HG03378 (cell line): ENCODE measurements around the gene ARSJ.
"Not testable (repeated sequence)": the region's sequence is repeated elsewhere in the genome, so short reads cannot be mapped to it uniquely, and the experiment has no call there.

Experiments used
- ATAC-seq: cut with Tn5 transposase; IDR thresholded peaks from one replicate; pipeline ENCODE4 v1.9.1; 2021; ENCODE audit warnings: mild to moderate bottlenecking, moderate library complexity; ENCODE audit not compliant: unreplicated experiment

Gene ARSJ

DNA sequence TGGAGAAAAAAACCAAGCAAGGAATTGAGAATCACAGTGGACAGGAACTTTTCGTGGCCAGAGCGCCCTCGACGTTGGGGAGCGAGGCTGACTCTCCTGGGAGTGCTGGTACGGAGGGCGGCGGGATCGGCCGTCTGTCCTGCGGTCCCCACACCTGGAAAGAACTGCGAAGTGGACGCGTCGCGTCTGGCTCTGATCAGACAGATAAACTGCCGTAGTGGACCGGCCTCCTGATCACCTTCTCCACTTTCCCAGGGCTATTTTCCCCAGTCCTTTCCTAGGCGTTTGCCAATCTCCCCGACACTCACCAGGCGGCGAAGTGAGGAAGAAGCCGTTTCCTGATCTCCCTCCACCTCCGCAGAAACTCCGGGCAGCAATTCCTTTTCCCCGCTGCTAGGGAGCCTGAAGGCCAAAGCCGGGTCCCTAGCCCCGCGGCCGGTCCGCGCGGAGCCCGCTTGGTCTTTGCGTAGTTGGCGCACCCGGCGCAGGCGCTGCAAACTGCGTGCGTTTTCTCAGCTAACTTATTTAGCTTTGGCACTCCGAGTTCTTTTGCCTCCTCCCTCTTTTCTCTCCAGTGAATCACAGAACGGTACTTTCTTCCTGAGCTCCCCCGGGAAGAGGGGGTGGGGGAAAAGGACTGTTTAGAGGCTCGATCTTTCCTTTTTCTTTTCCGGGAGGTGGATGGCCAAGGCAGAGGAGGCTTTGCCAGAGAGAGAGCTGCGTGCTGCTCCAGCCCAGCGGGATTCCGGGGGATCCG, at the start of gene ARSJ:
Gene ARSJ (minus strand): TSS at position 500 of the 757 bp plus-strand sequence. CDS start 813 bp downstream, outside the sequence.
- no peak for ATAC-seq

DNA sequence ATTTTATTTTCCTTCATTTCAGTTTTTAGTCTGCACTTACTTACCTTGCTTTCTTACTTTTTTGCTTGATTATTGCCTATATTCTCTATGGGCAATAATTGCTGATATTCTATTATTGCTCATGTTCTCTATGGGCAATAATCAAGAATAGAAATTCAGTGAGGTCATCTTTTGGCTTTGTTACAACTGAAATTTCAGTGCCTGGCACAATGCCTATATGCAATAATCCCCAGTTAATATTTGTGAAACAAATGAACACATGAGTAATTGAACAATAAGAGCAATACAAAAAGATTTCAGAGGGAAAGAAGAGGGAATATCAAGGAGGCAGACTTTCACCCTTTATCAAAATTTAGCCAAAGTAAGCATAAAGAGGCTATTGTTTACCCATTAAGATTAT, 48.6 kb upstream of the ARSJ start:
- ATAC-seq: no peak

DNA sequence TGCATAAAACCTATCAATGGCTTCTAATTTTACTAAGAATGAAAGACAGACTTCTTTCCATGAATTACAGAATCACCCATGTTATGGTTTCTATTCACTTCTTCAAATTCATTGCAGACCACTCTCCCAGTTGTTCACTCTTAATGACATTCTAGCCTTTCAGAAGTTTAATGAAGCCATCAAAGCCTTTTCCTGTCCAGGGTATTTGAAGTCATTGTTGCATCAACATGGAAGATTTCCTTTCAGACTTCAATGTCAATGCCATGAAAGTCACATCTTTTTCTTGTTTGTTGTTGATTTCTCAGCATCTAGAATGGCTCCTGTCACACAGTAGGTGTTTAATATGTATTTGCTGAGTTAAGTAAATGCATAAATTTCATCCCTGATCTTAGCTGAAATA, 48.1 kb upstream of the ARSJ start:
- ATAC-seq: no peak

DNA sequence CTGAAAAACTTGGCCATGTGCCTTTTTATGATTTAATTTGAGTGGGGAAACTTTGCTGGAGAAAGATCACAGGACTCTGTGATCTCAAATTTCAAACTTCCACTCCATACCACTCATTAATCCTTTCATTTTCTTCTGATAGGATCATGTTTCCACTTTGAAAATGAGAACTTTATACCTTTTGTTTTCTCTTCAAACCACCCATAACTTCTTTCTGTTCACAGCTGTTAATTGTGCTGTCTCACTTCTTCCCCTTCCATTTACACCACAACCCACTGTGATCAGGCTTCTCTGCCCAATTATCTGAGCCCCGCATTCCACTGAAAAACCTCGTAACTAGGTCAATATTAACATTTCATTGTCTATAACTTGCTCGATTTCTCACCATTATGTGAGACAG, 47.0 kb upstream of the ARSJ start:
- ATAC-seq: no peak

DNA sequence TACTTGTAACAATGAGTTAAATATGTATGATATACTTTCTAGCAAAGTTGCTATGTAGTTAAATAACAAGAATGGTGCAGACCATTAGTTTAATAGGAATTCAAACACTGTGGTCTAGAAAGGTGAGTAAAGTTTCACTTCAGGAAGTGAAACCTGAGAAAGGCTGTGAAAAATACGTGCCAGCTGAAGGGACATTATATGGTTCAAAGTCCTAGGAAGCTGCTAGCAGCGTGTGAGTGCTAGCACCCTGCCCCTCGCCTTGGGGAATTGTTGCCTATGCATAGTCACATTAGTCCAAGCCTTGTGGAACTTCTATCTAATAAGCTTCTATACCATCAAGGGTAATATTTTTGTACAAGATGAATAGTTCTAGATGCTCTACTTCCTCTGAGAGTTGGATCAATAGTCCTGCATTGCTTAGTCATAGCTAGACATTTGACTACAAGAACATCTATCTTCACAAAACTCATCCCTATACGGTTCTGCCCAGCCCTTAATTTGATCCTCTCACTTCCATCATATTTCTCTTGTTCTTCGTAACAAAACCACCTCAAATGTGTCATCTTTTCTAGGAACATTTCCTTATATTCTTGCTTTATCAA, 45.8 kb upstream of the ARSJ start:
- ATAC-seq: peak; percentile 94

DNA sequence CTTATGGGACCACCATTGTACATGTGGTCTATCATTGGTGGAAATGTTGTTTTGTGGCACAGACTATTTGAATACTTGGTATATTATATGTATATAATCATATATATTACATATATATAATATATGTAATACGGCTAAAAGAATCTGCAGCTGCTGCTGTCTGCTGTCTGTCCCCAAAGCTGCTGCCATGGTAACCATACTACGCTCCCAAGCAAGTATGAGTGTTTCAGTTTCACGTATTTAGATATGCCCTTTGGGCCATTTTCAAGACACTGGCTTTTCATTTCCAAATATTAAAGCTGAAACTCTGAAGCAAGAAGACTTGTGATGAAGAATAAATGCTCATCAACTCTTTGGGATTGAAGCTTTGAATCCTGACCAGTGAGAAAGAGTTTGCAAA, 42.0 kb upstream of the ARSJ start:
- ATAC-seq: no peak

DNA sequence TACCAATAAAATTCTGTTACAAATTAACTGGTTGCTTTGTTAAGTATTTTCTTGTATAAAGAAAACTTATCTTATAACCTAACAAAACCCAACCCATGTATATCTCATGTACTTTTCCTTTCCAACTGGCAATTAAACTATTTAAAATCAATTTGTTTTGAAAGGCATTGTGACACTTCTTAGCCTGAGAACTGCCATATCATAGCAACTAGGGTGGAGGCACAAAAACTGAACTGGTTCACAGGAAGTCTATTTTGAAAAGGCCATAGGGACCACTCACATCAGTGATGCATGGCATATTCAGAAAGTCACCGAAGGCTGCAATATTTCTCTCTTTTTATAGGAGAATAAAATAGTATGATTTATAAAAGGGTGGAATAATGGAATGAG, 40.5 kb upstream of the ARSJ start:
- no peak for ATAC-seq

DNA sequence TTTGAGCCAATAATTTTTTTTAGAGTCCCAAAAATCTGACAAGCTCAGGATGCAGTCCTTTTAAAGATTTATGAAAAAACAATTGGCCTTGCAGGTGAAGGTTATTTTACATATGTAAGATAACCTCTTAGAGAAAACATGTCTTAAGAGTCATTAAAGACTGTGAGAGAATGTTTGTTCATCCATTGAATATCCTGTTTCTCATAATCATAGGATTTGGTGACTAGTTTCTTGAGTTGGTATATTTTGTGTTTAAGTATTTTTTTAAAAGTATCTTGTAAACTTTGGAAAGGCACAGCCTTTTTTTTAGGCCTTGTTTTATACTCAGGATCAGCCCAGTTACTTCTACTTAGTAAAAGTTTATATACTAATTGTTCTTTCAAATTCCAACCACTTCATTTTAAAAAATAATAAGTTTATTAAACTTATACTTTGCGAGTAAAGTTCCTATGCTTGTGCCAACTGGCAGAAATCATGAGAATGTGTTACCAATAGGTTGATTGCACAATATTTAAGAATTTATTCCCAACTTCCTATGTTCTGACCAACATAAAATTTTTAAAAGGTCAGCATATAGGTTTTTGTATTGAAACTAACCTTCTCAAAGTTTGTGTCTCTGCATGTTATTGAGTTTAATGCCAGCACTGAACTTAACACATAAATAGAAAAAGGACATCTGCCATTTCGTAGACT, 40.0 kb upstream of the ARSJ start:
- ATAC-seq: no peak

DNA sequence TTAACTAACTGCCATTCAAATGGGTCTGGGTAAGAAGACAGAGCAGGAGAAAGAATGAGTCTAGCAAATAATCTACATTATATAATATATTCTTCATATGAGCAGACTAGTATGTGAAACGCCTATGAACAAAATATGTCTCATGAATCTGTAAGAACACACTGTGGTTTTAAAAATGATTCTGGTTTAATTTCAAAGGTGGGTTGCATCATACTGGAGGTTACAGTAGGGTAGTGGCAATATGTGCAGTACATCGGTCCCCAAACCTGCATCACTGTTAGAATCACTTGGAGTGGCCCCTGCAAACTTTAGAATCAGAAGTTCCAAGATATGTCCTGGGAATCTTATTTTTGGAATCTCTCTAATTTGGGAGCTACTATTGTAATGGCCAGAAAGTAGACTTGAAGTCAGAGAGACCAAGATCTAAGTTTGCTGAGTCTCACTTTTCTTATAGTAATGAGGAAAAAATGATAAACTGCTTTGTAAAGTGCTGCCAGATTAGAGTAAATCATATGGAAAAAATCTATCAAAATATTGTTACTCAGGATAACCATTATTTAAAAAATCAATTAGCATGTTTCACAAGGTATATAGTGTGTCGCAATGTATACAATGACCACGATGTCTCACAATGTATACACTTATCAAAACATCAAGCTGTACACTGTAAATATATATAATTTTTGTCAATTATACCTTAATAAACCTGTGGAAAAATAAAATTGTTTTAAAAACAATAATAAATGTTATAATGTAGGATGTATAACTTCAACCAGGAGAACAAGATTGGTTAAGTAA, 37.9 kb upstream of the ARSJ start:
- no peak for ATAC-seq

DNA sequence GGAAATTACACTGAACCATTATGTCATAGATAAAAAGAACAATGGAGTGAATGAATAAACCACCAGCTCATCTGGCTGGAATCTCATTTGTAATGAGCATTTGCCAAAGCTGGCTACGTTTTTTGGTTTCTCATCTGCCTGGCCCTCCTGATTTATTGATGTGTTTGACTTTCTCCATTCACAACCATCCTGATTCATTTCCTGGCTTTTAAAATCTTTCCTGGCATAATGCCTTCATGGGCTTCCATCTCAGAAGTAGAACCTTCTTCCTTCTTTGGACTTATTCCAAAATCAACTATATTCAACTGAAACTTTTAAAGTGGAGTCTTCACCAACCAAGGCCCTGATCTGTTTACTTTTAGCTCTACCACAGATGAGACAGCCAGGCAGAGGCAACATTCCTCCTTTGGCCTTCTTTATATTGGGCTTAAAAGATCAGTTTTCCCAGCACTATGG, 36.0 kb upstream of the ARSJ start:
- ATAC-seq: no peak

DNA sequence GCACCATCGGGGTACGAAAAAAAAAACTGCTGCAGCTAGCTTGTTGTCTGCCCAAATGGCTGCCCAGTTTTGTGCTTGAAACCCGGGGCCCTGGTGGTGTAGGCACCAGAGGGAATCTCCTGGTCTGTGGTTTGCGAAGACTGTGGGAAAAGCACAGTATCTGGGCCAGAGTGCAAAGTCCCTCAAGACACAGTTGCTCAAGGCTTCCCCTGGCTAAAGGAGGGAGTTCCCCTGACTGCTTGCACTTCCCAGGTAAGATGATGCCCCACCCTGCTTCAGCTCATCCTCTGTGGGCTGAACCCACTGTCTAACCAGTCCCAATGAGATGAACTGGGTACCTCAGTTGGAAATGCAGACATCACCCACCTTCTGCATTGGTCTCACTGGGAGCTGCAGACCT, 33.8 kb upstream of the ARSJ start:
- not testable (repeated sequence) for ATAC-seq

DNA sequence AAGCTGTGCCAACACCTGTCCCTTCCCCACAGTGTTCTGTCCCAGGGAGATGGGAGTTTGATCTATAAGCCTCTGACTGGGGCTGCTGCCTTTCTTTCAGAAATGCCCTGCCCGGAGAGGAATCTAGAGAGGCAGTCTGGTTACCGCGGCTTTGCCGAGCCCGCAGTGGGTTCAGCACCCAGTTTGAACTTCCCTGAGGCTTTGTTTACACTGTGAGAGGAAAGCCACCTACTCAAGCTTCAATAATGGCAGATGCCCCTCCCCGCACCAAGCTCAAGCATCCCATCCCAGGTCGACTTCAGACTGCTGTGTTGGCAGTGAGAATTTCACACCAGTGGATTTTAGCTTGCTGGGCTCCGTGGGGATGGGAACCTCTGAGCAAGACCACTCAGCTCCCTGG, 33.3 kb upstream of the ARSJ start:
- ATAC-seq: no peak

DNA sequence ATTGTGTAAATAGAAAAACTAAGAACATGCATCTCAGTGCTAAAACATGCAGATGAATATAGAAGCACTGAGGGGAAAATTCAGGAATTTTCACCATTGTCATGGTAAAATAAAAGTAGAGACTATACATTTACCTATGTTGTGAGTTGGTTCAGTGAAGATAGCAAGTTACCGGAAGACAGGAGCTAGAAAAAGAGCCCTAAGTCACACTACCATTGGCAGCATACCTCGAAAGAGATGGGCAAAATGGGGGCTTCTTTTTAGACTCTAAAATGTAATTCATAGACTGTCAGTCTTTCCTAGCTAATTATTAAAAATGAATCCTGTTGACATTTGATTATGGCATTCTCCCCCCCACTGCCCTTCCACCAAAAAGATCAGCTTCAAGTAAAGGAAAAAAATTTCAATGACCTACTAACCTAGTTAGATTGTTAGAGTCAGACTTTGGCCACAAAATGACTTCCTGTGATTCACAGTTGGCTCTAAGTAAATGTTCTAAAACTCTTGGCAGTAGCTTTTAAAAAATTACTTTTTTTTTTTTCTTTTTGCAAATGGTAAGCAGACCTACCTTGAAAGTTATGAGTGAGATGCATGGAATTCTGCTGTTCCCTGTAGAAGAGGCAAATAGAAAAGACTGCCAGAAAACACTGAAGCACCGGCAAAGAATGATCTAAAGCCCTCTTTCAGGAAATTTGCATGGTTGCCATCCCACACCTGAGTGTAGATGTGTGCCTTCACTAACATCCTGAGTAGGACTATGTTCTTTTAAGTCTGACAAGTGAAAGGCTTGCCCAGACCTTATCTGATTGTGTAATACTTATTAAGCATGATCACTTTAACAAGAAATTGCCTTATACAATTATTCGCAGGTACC, 26.4 kb upstream of the ARSJ start:
- no peak for ATAC-seq

DNA sequence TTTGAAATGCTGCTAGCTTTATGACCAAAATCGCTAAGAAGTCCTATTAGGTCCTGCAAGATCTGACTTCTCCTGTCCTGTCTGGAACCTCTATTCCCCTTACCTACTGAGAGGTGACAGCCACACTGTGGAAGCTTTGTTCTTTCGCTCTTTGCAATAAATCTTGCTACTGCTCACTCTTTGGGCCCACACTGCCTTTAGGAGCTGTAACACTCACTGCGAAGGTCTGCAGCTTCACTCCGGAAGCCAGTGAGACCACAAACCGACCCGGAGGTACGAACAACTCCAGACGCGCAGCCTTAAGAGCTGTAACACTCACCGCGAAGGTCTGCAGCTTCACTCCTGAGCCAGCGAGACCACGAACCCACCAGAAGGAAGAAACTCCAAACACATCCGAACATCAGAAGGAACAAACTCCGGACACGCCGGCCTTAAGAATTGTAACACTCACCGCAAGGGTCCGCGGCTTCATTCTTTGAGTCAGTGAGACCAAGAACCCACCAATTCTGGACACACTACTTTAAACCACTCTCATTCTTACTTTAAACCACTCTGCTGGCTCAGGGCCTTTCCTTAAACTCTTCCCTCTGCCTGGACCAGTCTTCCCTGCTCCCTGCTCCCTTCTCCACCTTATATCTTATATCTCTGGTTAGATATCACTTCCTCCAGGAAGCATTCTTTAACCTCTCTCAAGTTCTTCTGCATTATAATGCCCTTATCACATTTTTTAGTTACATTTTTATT, 25.2 kb upstream of the ARSJ start:
- ATAC-seq: not testable (repeated sequence)

DNA sequence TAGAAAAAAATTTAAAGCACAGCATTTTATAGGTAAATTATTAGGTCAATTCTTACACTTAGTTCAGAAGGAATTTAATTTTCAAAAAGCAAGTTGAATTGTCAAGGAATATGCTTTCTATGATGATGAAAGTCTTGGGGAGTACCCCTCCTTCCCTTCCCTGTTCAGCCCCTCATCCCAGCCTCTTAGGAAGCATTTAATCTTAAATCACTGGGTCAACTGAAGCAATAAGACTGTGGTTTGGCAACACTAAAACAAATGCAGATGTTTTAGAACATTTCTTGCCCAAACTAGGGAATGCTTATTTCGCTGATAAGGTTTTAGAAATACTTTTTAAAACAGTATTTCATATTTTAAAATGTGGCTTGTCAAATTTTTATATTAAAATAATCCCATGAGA, 19.1 kb upstream of the ARSJ start:
- ATAC-seq: no peak

DNA sequence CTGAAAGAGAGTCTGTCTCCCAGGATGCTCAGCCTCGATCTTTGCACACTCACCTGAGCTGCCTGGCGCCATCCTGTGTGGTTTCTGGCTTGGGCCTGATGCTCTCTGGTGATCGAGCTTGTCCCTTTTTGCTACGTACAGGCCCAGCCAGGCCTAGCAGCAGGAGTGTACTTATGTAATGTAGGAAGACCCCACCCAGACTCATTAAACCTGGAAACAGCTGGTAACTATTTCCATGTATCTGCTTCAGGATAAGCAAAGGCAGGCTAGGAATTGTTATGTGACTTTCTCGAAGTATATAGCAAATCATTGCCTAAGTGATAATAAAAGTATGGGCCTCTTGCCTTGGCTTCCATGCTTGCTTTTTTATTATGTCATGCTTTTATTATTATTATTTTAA, 18.6 kb upstream of the ARSJ start:
- no peak for ATAC-seq

DNA sequence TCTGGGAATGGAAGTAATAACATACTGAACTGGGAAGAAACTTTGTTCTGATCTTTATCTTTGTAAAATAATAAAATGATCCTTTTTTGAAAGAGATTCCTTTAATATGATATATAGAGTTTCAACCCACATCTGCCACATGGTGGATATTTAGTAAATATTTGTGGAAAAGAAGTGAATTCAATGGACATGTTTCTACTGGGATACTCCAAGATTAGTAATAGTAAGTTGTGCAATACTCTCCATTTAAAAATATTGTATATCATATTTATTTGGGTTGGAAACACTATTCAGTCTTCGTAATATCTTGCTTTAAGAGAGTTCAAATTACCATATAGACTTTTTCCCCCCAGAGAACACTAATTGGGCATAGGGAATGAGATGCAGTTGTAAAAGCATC, 17.8 kb upstream of the ARSJ start:
- ATAC-seq: no peak

DNA sequence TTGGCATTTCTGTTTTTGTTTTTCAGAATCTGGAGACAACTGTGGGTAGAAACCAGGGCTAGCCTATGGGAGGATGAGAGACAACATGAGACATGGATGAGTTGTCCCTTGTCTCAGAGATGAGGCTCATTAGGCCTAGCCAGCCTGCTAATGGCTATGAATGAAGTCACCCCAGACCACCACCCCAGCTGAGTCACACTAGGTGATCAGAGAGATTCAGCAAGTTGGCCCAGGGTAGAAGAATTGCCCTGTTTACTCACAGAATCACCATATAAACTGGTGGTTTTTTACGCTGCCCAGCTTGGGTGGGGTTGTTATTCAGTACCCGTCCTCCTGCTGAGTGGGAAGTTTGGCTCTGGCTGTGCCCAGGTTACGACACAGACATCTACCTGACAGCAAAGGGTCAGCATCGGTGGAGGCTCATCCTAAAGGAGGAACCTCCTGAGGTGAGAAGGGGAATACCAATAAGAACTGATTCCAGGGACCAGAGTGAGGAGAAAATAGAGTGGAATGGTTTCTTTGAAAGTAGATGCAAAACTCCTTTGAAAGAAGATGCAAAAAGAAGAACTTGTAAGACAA, 17.2 kb upstream of the ARSJ start:
- no peak for ATAC-seq

DNA sequence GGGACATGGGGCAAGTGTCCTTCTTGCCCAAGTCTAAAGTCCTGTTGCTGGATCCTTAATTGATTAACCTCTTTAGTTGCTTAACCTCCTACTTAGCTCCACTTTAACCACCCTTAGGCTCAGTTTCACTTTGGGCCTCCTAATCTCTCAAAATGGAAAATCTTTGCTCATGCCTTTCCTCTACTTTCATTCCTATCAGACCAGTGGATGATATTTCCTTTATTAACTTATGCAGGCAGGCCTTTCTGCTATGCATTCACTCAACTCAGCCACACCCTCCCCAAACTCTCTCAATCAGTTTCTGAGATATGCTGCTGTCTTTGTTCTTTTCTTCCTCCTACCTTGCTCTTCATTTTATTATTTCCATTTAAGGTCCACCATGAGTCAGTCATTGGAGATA, 14.4 kb upstream of the ARSJ start:
- no peak for ATAC-seq
